ENCODE data around the gene PPP1R14C.

PPP1R14C gene

GRCh38 chr6:150270330-150271052 lies 127.6 kb downstream of the PPP1R14C start:
- TF ChIP-seq CTCF (IDR thresholded peaks at IDR 0.05; ENCODE audit: control insufficient read depth, insufficient read depth, low read depth, low read length, missing control alignments) = no peak
- H3K4me3 ChIP-seq (ENCODE audit: control insufficient read depth, low read depth, low read length) = no peak overlapping the region
- no peak for DNase-seq (ENCODE audit: low read depth)

GRCh38 chr6:150271172-150271500 lies 128.3 kb downstream of the PPP1R14C start:
- TF ChIP-seq CTCF (IDR thresholded peaks at IDR 0.05; ENCODE audit: control insufficient read depth, insufficient read depth, low read depth, low read length, missing control alignments) = no peak
- H3K4me3 ChIP-seq (ENCODE audit: control insufficient read depth, low read depth, low read length) = no peak overlapping the region
- no peak for DNase-seq (ENCODE audit: low read depth)

- H3K4me3 ChIP-seq (ENCODE audit: control insufficient read depth, low read depth, low read length) = no peak overlapping the region
- TF ChIP-seq CTCF (IDR thresholded peaks at IDR 0.05; ENCODE audit: control insufficient read depth, insufficient read depth, low read depth, low read length, missing control alignments) = no peak
- no peak for DNase-seq (ENCODE audit: low read depth)
Observed at GRCh38 chr6:150271501-150272263, 128.8 kb downstream of the PPP1R14C start.

- no peak for TF ChIP-seq CTCF (IDR thresholded peaks at IDR 0.05; ENCODE audit: control insufficient read depth, insufficient read depth, low read depth, low read length, missing control alignments)
- no peak for DNase-seq (ENCODE audit: low read depth)
- H3K4me3 ChIP-seq (ENCODE audit: control insufficient read depth, low read depth, low read length) = no peak overlapping the region
Observed at GRCh38 chr6:150272264-150272975, 129.6 kb downstream of the PPP1R14C start.

- no peak for DNase-seq (ENCODE audit: low read depth)
- TF ChIP-seq CTCF (IDR thresholded peaks at IDR 0.05; ENCODE audit: control insufficient read depth, insufficient read depth, low read depth, low read length, missing control alignments) = no peak
- no peak overlapping the region for H3K4me3 ChIP-seq (ENCODE audit: control insufficient read depth, low read depth, low read length)
Observed at GRCh38 chr6:150272976-150273315, 130.1 kb downstream of the PPP1R14C start.

GRCh38 chr6:150273457-150274309 lies 130.8 kb downstream of the PPP1R14C start:
- no peak for TF ChIP-seq CTCF (IDR thresholded peaks at IDR 0.05; ENCODE audit: control insufficient read depth, insufficient read depth, low read depth, low read length, missing control alignments)
- DNase-seq (ENCODE audit: low read depth) = no peak
- no peak overlapping the region for H3K4me3 ChIP-seq (ENCODE audit: control insufficient read depth, low read depth, low read length)
